Liver (tissue), 3 donors: ENCODE data around the gene MAP1LC3B.
A peak's percentile ranks its signal among the peaks of the same experiment; 100 is the strongest.

Source experiments
- CTCF ChIP-seq: fragments of 150-350 bp; IDR thresholded peaks from 2 replicates; pipeline ENCODE4 v1.5.1; 2017; ENCODE audit warnings: improper control_type of control experiment, low read depth, low read length; ENCODE audit not compliant: missing input control
- FOXA2 ChIP-seq: IDR thresholded peaks from 2 replicates; pipeline ENCODE4 v1.6.1; 2016; ENCODE audit warnings: antibody characterized with exemption
- GABPA ChIP-seq, 2 donors: IDR thresholded peaks in 1 of 2; conservative IDR thresholded peaks in 1 of 2; 2 replicates each; pipeline ENCODE4 v1.6.1; 2016; ENCODE audit warnings: antibody characterized with exemption in 2 of 2, mild to moderate bottlenecking in 1 of 2, moderate library complexity in 1 of 2
- HNF4A ChIP-seq, 2 donors: conservative IDR thresholded peaks; 2 replicates each; pipeline ENCODE4 v1.6.1; 2016; ENCODE audit warnings: antibody characterized with exemption in 2 of 2, mild to moderate bottlenecking in 2 of 2
- HNF4G ChIP-seq: IDR thresholded peaks from 2 replicates; pipeline ENCODE4 v1.6.1; 2016; ENCODE audit warnings: antibody characterized with exemption
- JUND ChIP-seq, 2 donors: IDR thresholded peaks; 2 replicates each; pipeline ENCODE4 v1.6.1; 2016; ENCODE audit warnings: antibody characterized with exemption in 2 of 2
- MAX ChIP-seq: IDR thresholded peaks from 2 replicates; pipeline ENCODE4 v1.6.1; 2016; ENCODE audit warnings: antibody characterized with exemption
- NR2F2 ChIP-seq: IDR thresholded peaks from 2 replicates; pipeline ENCODE4 v1.6.1; 2016; ENCODE audit warnings: antibody characterized with exemption
- RAD21 ChIP-seq, 2 donors: IDR thresholded peaks; 2 replicates each; pipeline ENCODE4 v1.6.1; 2016; ENCODE audit warnings: antibody characterized with exemption in 2 of 2, mild to moderate bottlenecking in 2 of 2
- REST ChIP-seq: IDR thresholded peaks from 2 replicates; pipeline ENCODE4 v1.6.1; 2016; ENCODE audit warnings: antibody characterized with exemption, mild to moderate bottlenecking
- SP1 ChIP-seq: IDR thresholded peaks from 2 replicates; pipeline ENCODE4 v1.6.1; 2018; ENCODE audit warnings: antibody characterized with exemption, mild to moderate bottlenecking
- TAF1 ChIP-seq: conservative IDR thresholded peaks from 2 replicates; pipeline ENCODE4 v1.6.1; 2016; ENCODE audit warnings: antibody characterized with exemption, mild to moderate bottlenecking
- YY1 ChIP-seq: IDR thresholded peaks from 2 replicates; pipeline ENCODE4 v1.6.1; 2016; ENCODE audit warnings: antibody characterized with exemption, mild to moderate bottlenecking
- ZBTB33 ChIP-seq: IDR thresholded peaks from 2 replicates; pipeline ENCODE4 v1.6.1; 2016; ENCODE audit warnings: antibody characterized with exemption
- donor health status: healthy.
- donor health status: healthy.

DNA sequence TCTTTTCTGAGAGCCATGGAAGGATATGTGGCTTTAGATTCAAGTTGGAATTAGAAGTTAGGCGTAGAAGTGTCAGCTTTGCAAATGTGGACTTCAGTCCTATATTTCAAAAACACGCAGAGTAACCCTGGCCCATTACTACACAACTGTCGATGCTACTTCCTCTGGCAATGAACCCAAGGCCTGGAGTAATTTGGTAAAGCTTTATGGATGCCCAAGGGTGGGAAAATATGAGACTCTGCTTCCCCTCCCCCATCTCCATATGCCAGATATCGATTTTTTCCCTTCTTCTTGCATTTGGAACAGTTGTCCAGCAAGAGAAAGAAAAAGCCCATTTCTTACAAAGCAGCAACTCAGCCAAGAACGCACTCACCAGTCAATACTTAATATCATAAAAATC, 2.9 kb upstream of the MAP1LC3B start:
- TF ChIP-seq YY1, result no peak
- no peak for TF ChIP-seq MAX
- TF ChIP-seq GABPA (IDR thresholded peaks at IDR 0.05 in 1 of 2, conservative IDR thresholded peaks at IDR 0.05 in 1 of 2), result no peak
- no peak for TF ChIP-seq CTCF
- no peak for TF ChIP-seq REST
- TF ChIP-seq TAF1, result no peak
- peak; percentile 25 to 27 for TF ChIP-seq HNF4A (conservative IDR thresholded peaks at IDR 0.05)
- TF ChIP-seq ZBTB33, result no peak
- no peak for TF ChIP-seq FOXA2
- TF ChIP-seq NR2F2, result no peak
- TF ChIP-seq JUND (IDR thresholded peaks at IDR 0.05), result no peak
- peak; percentile 20 for TF ChIP-seq SP1
- no peak for TF ChIP-seq HNF4G
- TF ChIP-seq RAD21 (IDR thresholded peaks at IDR 0.05), result no peak
